SK-N-SH (cell line): ENCODE measurements around the gene FA2H.

Experiments used
- CTCF ChIP-seq: fragments of 200-600 bp; sonication (generic); IDR thresholded peaks from 2 replicates; pipeline ENCODE4 v1.6.1; 2017; ENCODE audit warnings: antibody characterized with exemption, mild to moderate bottlenecking, moderate library complexity
- EZH2phosphoT487 ChIP-seq: fragments of 200-600 bp; sonication (generic); IDR thresholded peaks from 2 replicates; pipeline ENCODE4 v1.6.1; 2017; ENCODE audit warnings: low read depth, mixed run types, mild to moderate bottlenecking, antibody characterized with exemption, moderate library complexity, borderline replicate concordance
- FOSL2 ChIP-seq: IDR thresholded peaks from 2 replicates; pipeline ENCODE4 v1.4.0; 2012; ENCODE audit warnings: low read depth, mild to moderate bottlenecking, moderate library complexity, borderline replicate concordance
- GABPA ChIP-seq: IDR thresholded peaks from 2 replicates; pipeline ENCODE4 v1.4.0; 2012; ENCODE audit warnings: low read depth, mild to moderate bottlenecking
- JUND ChIP-seq: IDR thresholded peaks from 2 replicates; pipeline ENCODE4 v1.4.0; 2012
- POLR2AphosphoS5 ChIP-seq: IDR thresholded peaks from 2 replicates; pipeline ENCODE4 v1.6.1; 2012; ENCODE audit warnings: low read depth, low read length
- TF ChIP-seq, protein P1 (sequence below): fragments of 150-350 bp; IDR thresholded peaks from 2 replicates; pipeline ENCODE4 v1.6.1; 2017; ENCODE audit warnings: antibody characterized with exemption, low read length, low read depth, borderline replicate concordance

GRCh38 chr16:74724820-74725549, 49.6 kb downstream of the FA2H start:
- TF ChIP-seq CTCF (no peak), JUND (no peak), FOSL2 (no peak), POLR2AphosphoS5 (no peak), EZH2phosphoT487 (no peak), GABPA (no peak)
- TF ChIP-seq, protein P1, sequence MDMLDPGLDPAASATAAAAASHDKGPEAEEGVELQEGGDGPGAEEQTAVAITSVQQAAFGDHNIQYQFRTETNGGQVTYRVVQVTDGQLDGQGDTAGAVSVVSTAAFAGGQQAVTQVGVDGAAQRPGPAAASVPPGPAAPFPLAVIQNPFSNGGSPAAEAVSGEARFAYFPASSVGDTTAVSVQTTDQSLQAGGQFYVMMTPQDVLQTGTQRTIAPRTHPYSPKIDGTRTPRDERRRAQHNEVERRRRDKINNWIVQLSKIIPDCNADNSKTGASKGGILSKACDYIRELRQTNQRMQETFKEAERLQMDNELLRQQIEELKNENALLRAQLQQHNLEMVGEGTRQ, result no peak
